Motor neuron (in vitro differentiated cells): ENCODE data around the gene KLK15. TPM values are rescaled to one million over a fixed set of nuclear protein-coding genes. Genes with fewer than 3 reads are reported as not detected.

ENCODE experiments used
- ATAC-seq, 8 experiments: fragments of 200-7000 bp; cut with Tn5 transposase; replicated peaks in 6 of 8; 2 replicates each; pipeline ENCODE4 v1.8.0; 2021; ENCODE audit warnings: mild to moderate bottlenecking in 8 of 8, moderate library complexity in 8 of 8
- H3K27ac ChIP-seq, 2 donors: fragments of 250-450 bp; sonication (Bioruptor Pico); 2 replicates each; pipeline ENCODE4 v1.9.0; 2021; ENCODE audit warnings: antibody characterized with exemption in 2 of 2, mild to moderate bottlenecking in 2 of 2, moderate library complexity in 1 of 2
- H3K4me1 ChIP-seq, 2 donors: fragments of 250-450 bp; sonication (Bioruptor Pico); replicated peaks in 1 of 2; 2 replicates each; pipeline ENCODE4 v1.6.1; 2021; ENCODE audit warnings: antibody characterized with exemption in 2 of 2, mild to moderate bottlenecking in 2 of 2, moderate library complexity in 1 of 2
- H3K4me3 ChIP-seq, 5 donors: fragments of 250-450 bp; sonication (Bioruptor Pico); 2 replicates each; pipeline ENCODE4 v1.9.0; 2021; ENCODE audit warnings: antibody characterized with exemption in 5 of 5, mild to moderate bottlenecking in 5 of 5, moderate library complexity in 4 of 5
- WGBS, 10 experiments: fragments of 450-650 bp; shearing (Covaris generic); methylation state at CpG; one replicate each; pipeline ENCODE4 v1.0.0; 2022; 5-methylcytosine and 5-hydroxymethylcytosine counted together
- in situ Hi-C, 9 experiments: fragments of 400-800 bp; cut with MboI; loops; one replicate each; pipeline ENCODE4 v1.15.0; 2021; ENCODE audit warnings: low sequenced_read_pairs in 9 of 9, low pct_unique_long_range_greater_than_20kb in 2 of 9; ENCODE audit not compliant: unreplicated experiment in 9 of 9
- total RNA-seq, 8 experiments: library from RNA; unstranded; fragments of 300-600 nt; gene quantifications; 2 replicates each; pipeline versions ENCODE4 v1.2.3 to v1.2.4, GENCODE V29; 2022

KLK15 gene
- total RNA-seq, 8 experiments from 2014 or later, result 0.23 to 0.90 (median 0.36) TPM; not detected in 2

- no peak for ATAC-seq
- in situ Hi-C loops, result no loop called here
- 14 to 83% (median 49%) methylated on average over 1 to 5 of the region's 5 CpGs; no CpG with 5 or more reads in 2 of the 10 experiments for WGBS, 10 experiments
Measured at GRCh38 chr19:50861010-50861409, 27.6 kb upstream of the KLK15 start.

GRCh38 chr19:50859849-50860248 is 26.5 kb upstream of the KLK15 start:
- in situ Hi-C loops, result no loop called here
- Histone ChIP-seq H3K4me1 (no peaks in the 10 kb centered on the region), H3K27ac (no peak overlapping the region), H3K4me3 (no peak overlapping the region)
- 20 to 88% (median 33%) methylated on average over 1 to 3 of the region's 4 CpGs; no CpG with 5 or more reads in 4 of the 10 experiments for WGBS, 10 experiments
- no peak for ATAC-seq

More at GRCh38 chr19:50861010-50861409, 27.6 kb upstream of the KLK15 start:
- no peaks in the 10 kb centered on the region for H3K4me1 ChIP-seq
- H3K27ac ChIP-seq, result no peak overlapping the region
- no peak overlapping the region for H3K4me3 ChIP-seq

GRCh38 chr19:50858886-50859285 is 25.5 kb upstream of the KLK15 start:
- Histone ChIP-seq H3K4me1 (no peaks in the 10 kb centered on the region), H3K4me3 (no peak overlapping the region), H3K27ac (no peak overlapping the region)
- no peak for ATAC-seq
- in situ Hi-C loops, result no loop called here
- WGBS, 10 experiments, result 0 to 40% methylated on average over 1 of the region's 7 CpGs; no CpG with 5 or more reads in 8 of the 10 experiments

DNA sequence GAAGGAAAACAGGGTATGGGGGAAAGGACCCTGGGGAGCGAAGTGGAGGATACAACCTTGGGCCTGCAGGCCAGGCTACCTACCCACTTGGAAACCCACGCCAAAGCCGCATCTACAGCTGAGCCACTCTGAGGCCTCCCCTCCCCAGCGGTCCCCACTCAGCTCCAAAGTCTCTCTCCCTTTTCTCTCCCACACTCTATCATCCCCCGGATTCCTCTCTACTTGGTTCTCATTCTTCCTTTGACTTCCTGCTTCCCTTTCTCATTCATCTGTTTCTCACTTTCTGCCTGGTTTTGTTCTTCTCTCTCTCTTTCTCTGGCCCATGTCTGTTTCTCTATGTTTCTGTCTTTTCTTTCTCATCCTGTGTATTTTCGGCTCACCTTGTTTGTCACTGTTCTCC is 24.0 kb upstream of the KLK15 start:
- 24 to 78% (median 44%) methylated on average over 1 to 5 of the region's 6 CpGs; no CpG with 5 or more reads in 1 of the 10 experiments for WGBS, 10 experiments
- ATAC-seq, result no peak
- no peak overlapping the region for H3K27ac ChIP-seq
- in situ Hi-C loops, result no loop called here
- no peak overlapping the region for H3K4me3 ChIP-seq
- no peaks in the 10 kb centered on the region for H3K4me1 ChIP-seq

DNA sequence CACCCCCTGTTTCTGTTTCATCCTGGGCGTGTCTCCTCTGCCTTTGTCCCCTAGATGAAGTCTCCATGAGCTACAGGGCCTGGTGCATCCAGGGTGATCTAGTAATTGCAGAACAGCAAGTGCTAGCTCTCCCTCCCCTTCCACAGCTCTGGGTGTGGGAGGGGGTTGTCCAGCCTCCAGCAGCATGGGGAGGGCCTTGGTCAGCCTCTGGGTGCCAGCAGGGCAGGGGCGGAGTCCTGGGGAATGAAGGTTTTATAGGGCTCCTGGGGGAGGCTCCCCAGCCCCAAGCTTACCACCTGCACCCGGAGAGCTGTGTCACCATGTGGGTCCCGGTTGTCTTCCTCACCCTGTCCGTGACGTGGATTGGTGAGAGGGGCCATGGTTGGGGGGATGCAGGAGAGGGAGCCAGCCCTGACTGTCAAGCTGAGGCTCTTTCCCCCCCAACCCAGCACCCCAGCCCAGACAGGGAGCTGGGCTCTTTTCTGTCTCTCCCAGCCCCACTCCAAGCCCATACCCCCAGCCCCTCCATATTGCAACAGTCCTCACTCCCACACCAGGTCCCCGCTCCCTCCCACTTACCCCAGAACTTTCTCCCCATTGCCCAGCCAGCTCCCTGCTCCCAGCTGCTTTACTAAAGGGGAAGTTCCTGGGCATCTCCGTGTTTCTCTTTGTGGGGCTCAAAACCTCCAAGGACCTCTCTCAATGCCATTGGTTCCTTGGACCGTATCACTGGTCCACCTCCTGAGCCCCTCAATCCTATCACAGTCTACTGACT is 21.4 kb upstream of the KLK15 start, which contains the start of gene KLK3:
KLK3 (plus strand) TSS at position 280 of the 775 bp plus-strand sequence; CDS start at position 321, 41 bp downstream.
- WGBS, 10 experiments, result 14 to 37% (median 20%) methylated on average over 1 to 2 of the region's 9 CpGs; no CpG with 5 or more reads in 7 of the 10 experiments
- no peak within 1 kb of the TSS for H3K4me3 ChIP-seq
- no peak for ATAC-seq
- H3K27ac ChIP-seq, result no peak within 1 kb of the TSS
- in situ Hi-C loops, result no loop called here
- H3K4me1 ChIP-seq, result no peaks in the 10 kb centered on the region

DNA sequence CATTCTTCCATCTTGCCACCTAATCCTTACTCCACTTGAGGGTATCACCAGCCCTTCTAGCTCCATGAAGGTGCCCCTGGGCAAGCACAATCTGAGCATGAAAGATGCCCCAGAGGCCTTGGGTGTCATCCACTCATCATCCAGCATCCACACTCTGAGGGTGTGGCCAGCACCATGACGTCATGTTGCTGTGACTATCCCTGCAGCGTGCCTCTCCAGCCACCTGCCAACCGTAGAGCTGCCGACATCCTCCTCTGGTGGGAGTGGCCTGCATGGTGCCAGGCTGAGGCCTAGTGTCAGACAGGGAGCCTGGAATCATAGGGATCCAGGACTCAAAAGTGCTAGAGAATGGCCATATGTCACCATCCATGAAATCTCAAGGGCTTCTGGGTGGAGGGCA is 18.2 kb upstream of the KLK15 start:
- WGBS, 10 experiments, result 50 to 80% methylated on average over 2 of the region's 4 CpGs; no CpG with 5 or more reads in 8 of the 10 experiments
- ATAC-seq, result no peak

DNA sequence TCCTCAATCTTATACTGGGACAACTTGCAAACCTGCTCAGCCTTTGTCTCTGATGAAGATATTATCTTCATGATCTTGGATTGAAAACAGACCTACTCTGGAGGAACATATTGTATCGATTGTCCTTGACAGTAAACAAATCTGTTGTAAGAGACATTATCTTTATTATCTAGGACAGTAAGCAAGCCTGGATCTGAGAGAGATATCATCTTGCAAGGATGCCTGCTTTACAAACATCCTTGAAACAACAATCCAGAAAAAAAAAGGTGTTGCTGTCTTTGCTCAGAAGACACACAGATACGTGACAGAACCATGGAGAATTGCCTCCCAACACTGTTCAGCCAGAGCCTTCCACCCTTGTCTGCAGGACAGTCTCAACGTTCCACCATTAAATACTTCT is 17.4 kb upstream of the KLK15 start:
- no peak overlapping the region for H3K4me3 ChIP-seq
- no peaks in the 10 kb centered on the region for H3K4me1 ChIP-seq
- H3K27ac ChIP-seq, result no peak overlapping the region
- in situ Hi-C loops, result no loop called here
- no peak for ATAC-seq
- 0 to 50% (median 3%) methylated on average over 1 to 3 of the region's 3 CpGs; no CpG with 5 or more reads in 2 of the 10 experiments for WGBS, 10 experiments

More for the DNA sequence above, 18.2 kb upstream of the KLK15 start:
- no peak overlapping the region for H3K27ac ChIP-seq
- in situ Hi-C loops, result no loop called here
- H3K4me1 ChIP-seq, result no peaks in the 10 kb centered on the region
- H3K4me3 ChIP-seq, result no peak overlapping the region

DNA sequence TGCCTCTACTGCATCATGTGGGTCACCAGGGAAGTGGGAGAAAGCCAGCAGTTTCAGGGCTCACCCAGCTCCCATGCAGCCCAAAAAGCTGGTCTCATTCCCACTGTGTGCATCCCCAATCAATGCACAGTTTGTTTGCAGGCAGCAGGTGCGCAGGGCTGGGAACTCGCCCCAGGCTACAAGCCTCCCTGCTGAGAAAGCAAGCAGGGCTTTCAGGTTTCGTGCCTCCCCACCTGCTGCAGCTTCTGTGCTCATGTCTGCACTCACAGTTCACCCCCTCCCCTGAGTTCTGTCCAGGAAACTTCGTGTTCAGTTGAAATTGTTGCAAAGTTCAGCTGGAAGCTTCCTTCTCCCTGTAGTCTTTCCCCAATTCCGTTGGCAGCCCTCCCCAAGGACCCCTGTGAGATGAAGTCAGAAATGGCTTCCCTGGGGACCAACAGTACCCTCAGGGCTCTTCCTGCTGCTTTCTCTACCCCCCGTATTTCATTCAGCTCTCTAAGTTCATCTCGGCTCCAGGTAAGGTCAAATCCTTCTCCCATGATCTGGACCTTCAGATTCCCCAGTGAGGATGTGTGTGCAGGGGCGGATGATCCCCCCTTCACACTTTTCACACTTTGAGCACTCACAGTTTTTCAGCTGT is 11.0 kb upstream of the KLK15 start:
- no peak overlapping the region for H3K27ac ChIP-seq
- WGBS, 10 experiments, result 0 to 48% (median 17%) methylated on average over 1 to 6 of the region's 8 CpGs; no CpG with 5 or more reads in 2 of the 10 experiments
- no peak overlapping the region for H3K4me3 ChIP-seq
- in situ Hi-C loops, result no loop called here
- no peak for ATAC-seq
- no peaks in the 10 kb centered on the region for H3K4me1 ChIP-seq

DNA sequence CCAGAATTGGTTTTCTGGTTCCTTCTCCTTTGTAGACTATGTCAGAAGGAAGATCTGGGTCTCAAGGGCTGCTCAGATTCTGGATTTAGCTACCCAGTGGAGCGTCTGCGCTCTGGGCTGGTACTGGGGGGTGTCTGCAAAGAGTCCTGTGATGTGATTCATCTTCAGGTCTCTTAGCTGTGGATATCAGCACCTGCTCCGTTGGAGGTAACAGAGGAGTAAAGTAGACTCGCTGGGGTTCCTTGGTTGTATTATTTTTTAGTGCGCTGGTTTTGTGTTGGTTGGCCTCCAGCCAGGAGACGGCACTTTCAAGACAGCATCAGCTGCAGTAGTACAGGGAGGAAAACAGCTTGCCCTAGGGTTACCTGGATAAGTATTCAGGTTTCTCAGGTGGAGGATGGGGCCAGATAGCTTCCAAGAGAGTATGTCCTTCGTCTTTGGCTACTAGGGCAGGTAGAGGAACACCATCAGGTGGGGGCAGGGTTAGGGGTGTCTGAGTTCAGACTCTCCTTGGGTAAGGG is 10.4 kb upstream of the KLK15 start:
- ATAC-seq, result no peak
- no peak overlapping the region for H3K27ac ChIP-seq
- in situ Hi-C loops, result no loop called here
- 0 to 100% (median 40%) methylated on average over 1 to 6 of the region's 7 CpGs; no CpG with 5 or more reads in 3 of the 10 experiments for WGBS, 10 experiments
- H3K4me3 ChIP-seq, result no peak overlapping the region
- no peaks in the 10 kb centered on the region for H3K4me1 ChIP-seq

- H3K4me3 ChIP-seq, result no peak overlapping the region
- 31 to 100% (median 86%) methylated on average over 1 to 2 of the region's 2 CpGs for WGBS, 10 experiments
- no peak overlapping the region for H3K27ac ChIP-seq
- H3K4me1 ChIP-seq, result no peaks in the 10 kb centered on the region
- no peak for ATAC-seq
- in situ Hi-C loops, result no loop called here
Measured at GRCh38 chr19:50843205-50843604, 9.8 kb upstream of the KLK15 start.

DNA sequence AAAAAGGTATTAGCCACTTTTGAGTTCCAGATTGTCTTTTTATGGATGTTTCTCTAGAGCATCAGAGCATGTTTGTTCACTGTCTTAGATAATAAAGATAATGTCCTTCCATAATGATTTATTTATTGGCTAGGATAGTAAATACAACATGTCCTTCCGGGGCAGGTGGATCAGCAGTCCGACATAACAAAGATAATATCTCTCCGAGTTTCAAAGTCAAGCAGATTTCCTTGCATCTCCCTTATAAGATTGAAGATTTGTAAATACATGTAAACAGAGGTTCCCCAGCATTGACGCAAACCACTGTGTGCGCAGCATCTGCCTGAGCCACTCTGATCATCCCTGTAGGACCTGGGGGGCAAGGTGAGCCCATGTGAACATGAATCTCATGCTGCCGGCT is 8.8 kb upstream of the KLK15 start:
- no peak overlapping the region for H3K27ac ChIP-seq
- H3K4me1 ChIP-seq, result no peaks in the 10 kb centered on the region
- no peak overlapping the region for H3K4me3 ChIP-seq
- no peak for ATAC-seq
- in situ Hi-C loops, result no loop called here
- 33 to 100% (median 63%) methylated on average over 1 to 6 of the region's 6 CpGs; no CpG with 5 or more reads in 1 of the 10 experiments for WGBS, 10 experiments

DNA sequence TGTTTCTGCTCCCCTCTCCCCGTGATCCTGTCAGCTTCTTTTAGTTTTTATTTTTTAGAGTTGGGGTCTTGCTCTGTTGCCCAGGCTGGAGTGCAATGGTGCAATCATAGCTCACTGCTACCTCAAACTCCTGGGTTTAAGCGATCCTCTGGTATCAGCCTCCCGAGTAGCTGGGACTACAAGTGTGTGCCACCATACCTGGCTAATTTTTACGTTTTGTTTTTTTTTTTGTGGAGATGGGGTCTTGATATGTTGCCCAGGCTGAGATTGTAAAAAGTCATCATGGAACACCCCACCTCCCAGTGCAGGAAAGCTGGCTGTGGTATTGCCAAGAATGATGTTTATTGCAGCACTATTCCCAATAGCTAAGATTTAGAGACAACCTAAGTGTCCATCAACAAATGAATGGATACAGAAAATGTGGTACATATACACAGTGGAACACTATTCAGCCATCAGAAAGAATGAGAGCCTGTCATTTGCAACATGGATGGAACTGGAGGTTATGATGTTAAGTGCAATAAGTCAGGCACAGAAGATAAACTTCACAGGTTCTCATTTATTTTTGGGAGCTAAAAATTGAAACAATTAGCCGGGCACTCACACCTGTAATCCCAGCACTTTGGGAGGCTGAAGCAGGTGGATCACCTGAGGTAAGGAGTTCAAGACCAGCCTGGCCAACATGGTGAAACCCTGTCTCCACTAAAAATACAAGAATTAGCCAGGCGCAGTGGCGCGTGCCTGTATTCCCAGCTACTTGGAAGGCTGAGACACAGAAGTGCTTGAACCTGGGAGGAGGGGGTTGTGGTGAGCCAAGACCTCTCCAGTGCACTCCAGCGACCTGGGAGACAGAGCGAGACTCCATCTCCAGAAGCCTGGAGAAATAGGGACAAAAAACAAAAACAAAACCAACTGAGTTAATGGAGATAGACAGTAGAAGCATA is 6.6 kb upstream of the KLK15 start:
- H3K4me1 ChIP-seq, result peaks cover 0 to 12% of the 10 kb centered on the region in 2 donors
- WGBS, 10 experiments, result 36 to 92% (median 63%) methylated on average over 2 to 8 of the region's 10 CpGs
- in situ Hi-C loops, result no loop called here
- ATAC-seq, result no peak
- no peak overlapping the region for H3K27ac ChIP-seq
- H3K4me3 ChIP-seq, result no peak overlapping the region
